H9 (cell line): Measurements from ENCODE around the gene TBC1D17. TPM values are rescaled to one million over a fixed set of nuclear protein-coding genes. Genes with fewer than 3 reads are reported as not detected.

ENCODE experiments used
- DNase-seq: peaks from one replicate; pipeline ENCODE4 v3.0.0-alpha.2; 2017
- H2AFZ ChIP-seq: one replicate; pipeline ENCODE4 v1.6.1; 2013; ENCODE audit warnings: mild to moderate bottlenecking, low read length, control low read depth, moderate library complexity
- H2AK5ac ChIP-seq: 2 replicates; pipeline ENCODE4 v1.6.1; 2013; ENCODE audit warnings: low read length, control low read depth, mixed read lengths; ENCODE audit not compliant: insufficient read length
- H2BK120ac ChIP-seq: one replicate; pipeline ENCODE4 v1.6.1; 2013; ENCODE audit warnings: low read depth, mild to moderate bottlenecking, low read length, control low read depth, inconsistent platforms; ENCODE audit not compliant: poor library complexity, severe bottlenecking
- H2BK12ac ChIP-seq: 2 replicates; pipeline ENCODE4 v1.6.1; 2013; ENCODE audit warnings: low read length, control low read depth, mixed read lengths, low read depth; ENCODE audit not compliant: insufficient read length
- H2BK15ac ChIP-seq: 2 replicates; pipeline ENCODE4 v1.6.1; 2013; ENCODE audit warnings: low read depth, low read length, control low read depth
- H2BK20ac ChIP-seq: one replicate; pipeline ENCODE4 v1.6.1; 2013; ENCODE audit warnings: low read depth, mild to moderate bottlenecking, low read length, control low read depth, inconsistent platforms; ENCODE audit not compliant: poor library complexity, severe bottlenecking
- H2BK5ac ChIP-seq: 2 replicates; pipeline ENCODE4 v1.6.1; 2013; ENCODE audit warnings: low read length, control low read depth, mixed read lengths; ENCODE audit not compliant: insufficient read length
- H3K14ac ChIP-seq: 2 replicates; pipeline ENCODE4 v1.6.1; 2013; ENCODE audit warnings: low read length, control low read depth; ENCODE audit not compliant: insufficient read depth
- H3K18ac ChIP-seq: 2 replicates; pipeline ENCODE4 v1.6.1; 2013; ENCODE audit warnings: low read depth, mild to moderate bottlenecking, mixed read lengths, low read length, control low read depth; ENCODE audit not compliant: insufficient read length
- H3K23ac ChIP-seq: 2 replicates; pipeline ENCODE4 v1.6.1; 2013; ENCODE audit warnings: low read length, control low read depth, mixed read lengths, low read depth; ENCODE audit not compliant: insufficient read length
- H3K23me2 ChIP-seq: 2 replicates; pipeline ENCODE4 v1.6.1; 2013; ENCODE audit warnings: low read depth, mild to moderate bottlenecking, mixed read lengths, low read length, control low read depth; ENCODE audit not compliant: insufficient read length, poor library complexity, severe bottlenecking
- H3K27ac ChIP-seq: 2 replicates; pipeline ENCODE4 v1.5.1; 2013; ENCODE audit warnings: low read length, control low read depth, mixed read lengths, low read depth; ENCODE audit not compliant: insufficient read length
- H3K27me3 ChIP-seq: 2 replicates; pipeline ENCODE4 v1.6.1; 2013; ENCODE audit warnings: low read length, control low read depth, inconsistent platforms; ENCODE audit not compliant: insufficient read depth
- H3K4ac ChIP-seq: 2 replicates; pipeline ENCODE4 v1.6.1; 2013; ENCODE audit warnings: low read depth, mild to moderate bottlenecking, control low read depth, inconsistent platforms, low read length, moderate library complexity
- H3K4me1 ChIP-seq: 2 replicates; pipeline ENCODE4 v1.6.1; 2013; ENCODE audit warnings: low read length, control low read depth, inconsistent platforms; ENCODE audit not compliant: insufficient read depth
- H3K4me2 ChIP-seq: 2 replicates; pipeline ENCODE4 v1.6.1; 2013; ENCODE audit warnings: low read length, control low read depth, mixed read lengths; ENCODE audit not compliant: insufficient read length, insufficient read depth
- H3K56ac ChIP-seq: 2 replicates; pipeline ENCODE4 v1.6.1; 2013; ENCODE audit warnings: low read depth, mild to moderate bottlenecking, mixed read lengths, low read length, control low read depth; ENCODE audit not compliant: insufficient read length
- H3K79me1 ChIP-seq: 2 replicates; pipeline ENCODE4 v1.6.1; 2013; ENCODE audit warnings: low read depth, mild to moderate bottlenecking, moderate library complexity, low read length, control low read depth, inconsistent platforms; ENCODE audit not compliant: insufficient read depth, poor library complexity, severe bottlenecking
- H3K79me2 ChIP-seq: 2 replicates; pipeline ENCODE4 v1.6.1; 2013; ENCODE audit warnings: low read length, control low read depth, inconsistent platforms; ENCODE audit not compliant: insufficient read depth
- H3K9ac ChIP-seq: 2 replicates; pipeline ENCODE4 v1.6.1; 2013; ENCODE audit warnings: low read length, control low read depth, mixed read lengths; ENCODE audit not compliant: insufficient read length; ENCODE audit errors: extremely low read depth
- H3K9me3 ChIP-seq: one replicate; pipeline ENCODE4 v1.6.1; 2013; ENCODE audit warnings: low read depth, low read length, inconsistent platforms; ENCODE audit not compliant: control insufficient read depth
- H3T11ph ChIP-seq: one replicate; pipeline ENCODE4 v1.6.1; 2013; ENCODE audit warnings: mild to moderate bottlenecking, low read length, control low read depth, inconsistent platforms
- H4K20me1 ChIP-seq: one replicate; pipeline ENCODE4 v1.6.1; 2013; ENCODE audit not compliant: control insufficient read depth, insufficient read length, insufficient read depth
- H4K5ac ChIP-seq: 2 replicates; pipeline ENCODE4 v1.6.1; 2013; ENCODE audit warnings: low read depth, mild to moderate bottlenecking, mixed read lengths, low read length, control low read depth; ENCODE audit not compliant: insufficient read length
- H4K8ac ChIP-seq: replicated peaks from 2 replicates; pipeline ENCODE4 v1.6.1; 2013; ENCODE audit warnings: low read length, control low read depth, mixed read lengths, low read depth; ENCODE audit not compliant: insufficient read length
- H4K91ac ChIP-seq: 2 replicates; pipeline ENCODE4 v1.6.1; 2013; ENCODE audit warnings: low read depth, mild to moderate bottlenecking, moderate library complexity, mixed read lengths, low read length, control low read depth; ENCODE audit not compliant: insufficient read length
- H3K27ac Mint-ChIP-seq, 3 experiments: 2 replicates in 2 of 3; 3 replicates in 1 of 3; pipeline ENCODE4 v1.8.0; 2020 to 2021; ENCODE audit warnings: mixed read lengths in 3 of 3, mild to moderate bottlenecking in 1 of 3, moderate library complexity in 1 of 3
- H3K27me3 Mint-ChIP-seq: 2 replicates; pipeline ENCODE4 v1.8.0; 2021; ENCODE audit warnings: low read depth, mild to moderate bottlenecking, moderate library complexity, mixed read lengths
- H3K36me3 Mint-ChIP-seq, 3 experiments: 2 replicates in 2 of 3; 3 replicates in 1 of 3; pipeline ENCODE4 v1.8.0; 2020 to 2021; ENCODE audit warnings: low read depth in 3 of 3, mixed read lengths in 3 of 3; ENCODE audit not compliant: insufficient read depth in 1 of 3
- H3K4me1 Mint-ChIP-seq, 2 experiments: 2 replicates each; pipeline ENCODE4 v1.8.0; 2020; ENCODE audit warnings: mixed read lengths in 2 of 2
- H3K4me3 Mint-ChIP-seq, 2 experiments: 2 replicates in 1 of 2; 3 replicates in 1 of 2; pipeline ENCODE4 v1.8.0; 2020 to 2021; ENCODE audit warnings: mild to moderate bottlenecking in 2 of 2, mixed read lengths in 2 of 2, moderate library complexity in 1 of 2
- H3K9me3 Mint-ChIP-seq, 2 experiments: 2 replicates in 1 of 2; 3 replicates in 1 of 2; pipeline ENCODE4 v1.8.0; 2020; ENCODE audit warnings: mild to moderate bottlenecking in 2 of 2, mixed read lengths in 2 of 2, moderate library complexity in 1 of 2
- WGBS: extraction: QIAGEN DNeasy Blood & Tissue Kit; methylation state at CpG from one replicate; pipeline ENCODE4 v1.1.7; 2013; ENCODE audit warnings: missing lambda C conversion rate, low lambda C conversion rate, mixed read lengths; ENCODE audit not compliant: insufficient read length; ENCODE audit errors: extremely low coverage; 5-methylcytosine and 5-hydroxymethylcytosine counted together
- total RNA-seq: library from RNA; stranded (reverse); gene quantifications from 2 replicates; pipeline ENCODE4 v1.2.1, GENCODE V29; 2021
- TF ChIP-seq, protein P1 (sequence below): fragments of 200-600 bp; sonication (generic); conservative IDR thresholded peaks from 3 replicates; pipeline ENCODE4 v1.8.0; 2021; ENCODE audit warnings: antibody characterized with exemption, mild to moderate bottlenecking

Gene TBC1D17
- total RNA-seq, 1 experiment from 2014 or later: 33.6 TPM

- Histone ChIP-seq H3K23me2 (no peaks in the 10 kb centered on the region), H3K9ac (no peak overlapping the region), H3T11ph (no peak overlapping the region), H3K23ac (no peak overlapping the region), H4K20me1 (no peaks in the 10 kb centered on the region), H2AFZ (no peak overlapping the region), H2BK12ac (no peak overlapping the region), H3K27me3 (no peaks in the 10 kb centered on the region), H3K4ac (no peak overlapping the region), H4K91ac (no peak overlapping the region), H4K5ac (no peak overlapping the region), H2AK5ac (no peak overlapping the region), H3K79me1 (peaks cover 6% of the 10 kb centered on the region), H3K14ac (no peak overlapping the region), H3K27ac (no peak overlapping the region), H3K4me2 (no peak overlapping the region), H2BK120ac (no peak overlapping the region), H4K8ac (no peak overlapping the region), H2BK5ac (no peak overlapping the region), H3K4me1 (no peaks in the 10 kb centered on the region; the same call in 1 of the 2 replicates), H3K79me2 (no peaks in the 10 kb centered on the region; the same call in 1 of the 2 replicates), H3K9me3 (no peaks in the 10 kb centered on the region), H3K18ac (no peak overlapping the region), H2BK15ac (no peak overlapping the region), H2BK20ac (no peak overlapping the region), H3K56ac (no peak overlapping the region)
- H3K27me3 Mint-ChIP-seq: peaks cover 3% of the 10 kb centered on the region; the same call in 1 of the 2 replicates
- no peak overlapping the region; a peak in 1 of 7 replicates for H3K27ac Mint-ChIP-seq
- H3K4me1 Mint-ChIP-seq: peaks cover 19 to 31% of the 10 kb centered on the region in 2 experiments
- no CpG with 5 or more reads among the region's 5 CpGs for WGBS
- no peak for DNase-seq
- no peak overlapping the region for H3K4me3 Mint-ChIP-seq
- TF ChIP-seq, protein P1, sequence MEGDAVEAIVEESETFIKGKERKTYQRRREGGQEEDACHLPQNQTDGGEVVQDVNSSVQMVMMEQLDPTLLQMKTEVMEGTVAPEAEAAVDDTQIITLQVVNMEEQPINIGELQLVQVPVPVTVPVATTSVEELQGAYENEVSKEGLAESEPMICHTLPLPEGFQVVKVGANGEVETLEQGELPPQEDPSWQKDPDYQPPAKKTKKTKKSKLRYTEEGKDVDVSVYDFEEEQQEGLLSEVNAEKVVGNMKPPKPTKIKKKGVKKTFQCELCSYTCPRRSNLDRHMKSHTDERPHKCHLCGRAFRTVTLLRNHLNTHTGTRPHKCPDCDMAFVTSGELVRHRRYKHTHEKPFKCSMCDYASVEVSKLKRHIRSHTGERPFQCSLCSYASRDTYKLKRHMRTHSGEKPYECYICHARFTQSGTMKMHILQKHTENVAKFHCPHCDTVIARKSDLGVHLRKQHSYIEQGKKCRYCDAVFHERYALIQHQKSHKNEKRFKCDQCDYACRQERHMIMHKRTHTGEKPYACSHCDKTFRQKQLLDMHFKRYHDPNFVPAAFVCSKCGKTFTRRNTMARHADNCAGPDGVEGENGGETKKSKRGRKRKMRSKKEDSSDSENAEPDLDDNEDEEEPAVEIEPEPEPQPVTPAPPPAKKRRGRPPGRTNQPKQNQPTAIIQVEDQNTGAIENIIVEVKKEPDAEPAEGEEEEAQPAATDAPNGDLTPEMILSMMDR: no peak
- no peaks in the 10 kb centered on the region for H3K9me3 Mint-ChIP-seq
- peaks cover 53 to 86% (median 78%) of the 10 kb centered on the region in 3 experiments for H3K36me3 Mint-ChIP-seq
Measured at GRCh38 chr19:49910179-49910578, 32.7 kb downstream of the TBC1D17 start.
